Activated gamma-delta T cell treated with Interleukin-2 at 50 U/mL for 16 hours (primary cell): ENCODE results near the gene C14orf93.

Experiments
- DNase-seq: peaks from one replicate; pipeline ENCODE4 v3.0.0-alpha.2; 2020

Gene C14orf93

GRCh38 chr14:23044840-23045239 lies 34.9 kb upstream of the C14orf93 start:
- no peak for DNase-seq

GRCh38 chr14:23043754-23044153 lies 33.8 kb upstream of the C14orf93 start:
- no peak for DNase-seq

DNA sequence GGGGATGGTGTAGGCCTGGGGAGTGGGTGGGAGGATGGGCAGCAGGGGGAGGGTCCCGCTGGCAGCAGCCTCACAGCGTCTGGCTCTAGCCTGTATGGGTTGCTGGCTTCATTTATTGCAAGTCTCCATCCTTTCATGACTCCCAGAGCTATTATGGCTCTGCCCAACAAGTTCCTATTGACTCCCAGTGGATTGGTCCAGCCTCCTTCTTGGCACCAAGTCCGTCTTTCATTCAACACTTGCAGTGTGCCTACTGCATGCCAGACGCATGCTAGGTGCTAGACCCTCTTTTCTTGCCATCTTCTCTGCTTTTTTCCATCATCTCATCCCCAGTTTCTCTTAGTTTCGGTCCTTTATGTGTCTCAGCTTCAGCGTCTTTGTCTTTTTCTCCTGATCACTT lies 33.2 kb upstream of the C14orf93 start:
- DNase-seq = no peak

DNA sequence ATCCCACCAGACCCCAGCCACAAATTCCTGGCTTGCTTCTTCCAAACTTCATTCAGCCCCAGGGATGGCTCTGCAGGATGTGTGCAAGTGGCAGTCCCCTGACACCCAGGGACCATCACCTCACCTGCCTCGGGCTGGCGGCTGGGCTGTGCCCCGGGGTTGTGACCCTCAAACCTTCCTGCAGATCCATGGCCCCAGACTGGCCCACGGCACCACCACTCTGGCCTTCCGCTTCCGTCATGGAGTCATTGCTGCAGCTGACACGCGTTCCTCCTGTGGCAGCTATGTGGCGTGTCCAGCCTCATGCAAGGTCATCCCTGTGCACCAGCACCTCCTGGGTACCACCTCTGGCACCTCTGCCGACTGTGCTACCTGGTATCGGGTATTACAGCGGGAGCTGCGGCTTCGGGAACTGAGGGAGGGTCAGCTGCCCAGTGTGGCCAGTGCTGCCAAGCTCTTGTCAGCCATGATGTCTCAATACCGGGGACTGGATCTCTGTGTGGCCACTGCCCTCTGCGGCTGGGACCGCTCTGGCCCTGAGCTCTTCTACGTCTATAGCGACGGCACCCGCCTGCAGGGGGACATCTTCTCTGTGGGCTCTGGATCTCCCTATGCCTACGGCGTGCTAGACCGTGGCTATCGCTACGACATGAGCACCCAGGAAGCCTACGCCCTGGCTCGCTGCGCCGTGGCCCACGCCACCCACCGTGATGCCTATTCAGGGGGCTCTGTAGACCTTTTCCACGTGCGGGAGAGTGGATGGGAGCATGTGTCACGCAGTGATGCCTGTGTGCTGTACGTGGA lies 32.4 kb upstream of the C14orf93 start, which contains the start of gene PSMB11:
PSMB11 (plus strand) TSS at position 51 of the 804 bp plus-strand sequence; CDS start at position 65, 14 bp downstream.
- DNase-seq = no peak

GRCh38 chr14:23041729-23042128 lies 31.8 kb upstream of the C14orf93 start:
- DNase-seq = no peak

DNA sequence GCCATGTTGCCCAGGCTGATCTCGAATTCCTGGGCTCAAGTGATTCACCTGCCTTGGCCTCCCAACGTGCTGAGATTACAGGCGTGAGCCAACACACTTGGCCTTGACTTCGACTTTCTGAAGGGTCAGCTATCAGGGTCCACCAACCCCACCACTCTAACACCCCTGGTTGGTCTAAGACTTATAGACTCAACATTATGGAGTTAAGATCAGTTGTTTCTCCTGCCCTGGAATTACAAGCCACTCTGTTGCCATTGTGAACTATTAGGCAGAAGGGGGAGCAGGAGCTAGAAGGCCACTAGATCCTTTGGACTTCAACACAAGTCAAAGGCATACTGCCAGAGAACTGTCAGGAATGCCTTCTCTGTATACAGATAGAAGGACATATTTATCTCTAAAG lies 30.2 kb upstream of the C14orf93 start:
- no peak for DNase-seq

GRCh38 chr14:23035303-23036144 lies 25.6 kb upstream of the C14orf93 start:
- no peak for DNase-seq

DNA sequence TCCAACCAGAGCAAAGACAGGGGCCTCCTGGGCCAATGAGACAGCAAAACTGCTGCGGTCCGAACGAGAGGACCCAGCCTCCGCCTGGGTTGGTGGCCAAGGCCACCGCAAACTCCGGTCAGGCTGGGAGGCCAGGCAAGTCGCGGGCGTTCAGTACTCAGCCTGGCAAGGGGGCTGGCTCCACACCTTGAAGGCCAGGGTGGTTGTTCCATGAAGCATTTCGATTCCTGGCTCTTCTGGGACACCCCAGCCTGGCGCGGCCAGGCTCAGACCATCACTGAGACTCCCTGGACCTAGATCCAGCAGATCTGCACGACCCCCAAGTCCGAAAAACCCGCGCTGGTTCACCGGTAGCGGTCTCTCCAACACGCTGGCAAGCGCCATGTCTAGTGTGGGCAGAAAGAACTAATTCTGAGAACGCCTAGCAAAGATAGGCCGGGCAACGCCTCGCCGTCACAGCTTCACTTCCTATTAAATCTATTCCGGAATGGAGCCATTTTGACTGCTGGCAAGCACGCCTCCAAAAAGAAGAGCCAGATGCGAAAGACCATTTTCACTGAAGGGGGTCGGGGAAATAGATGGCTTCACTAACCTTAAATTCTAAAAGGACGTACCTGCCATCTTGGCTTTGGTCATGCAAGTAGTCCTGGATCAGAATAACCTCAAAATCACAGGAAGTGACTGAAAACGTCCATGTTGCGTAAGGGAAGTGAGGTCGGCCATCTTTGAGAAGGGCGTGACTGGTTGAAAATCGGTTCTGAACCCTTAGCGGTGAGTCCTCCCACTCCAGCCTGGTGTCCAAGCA lies 24.8 kb upstream of the C14orf93 start, which contains the start of gene PSMB5:
PSMB5 (minus strand) TSS at position 403 of the 805 bp plus-strand sequence; CDS start at position 384, 19 bp downstream.
- DNase-seq = peak; percentile 86

DNA sequence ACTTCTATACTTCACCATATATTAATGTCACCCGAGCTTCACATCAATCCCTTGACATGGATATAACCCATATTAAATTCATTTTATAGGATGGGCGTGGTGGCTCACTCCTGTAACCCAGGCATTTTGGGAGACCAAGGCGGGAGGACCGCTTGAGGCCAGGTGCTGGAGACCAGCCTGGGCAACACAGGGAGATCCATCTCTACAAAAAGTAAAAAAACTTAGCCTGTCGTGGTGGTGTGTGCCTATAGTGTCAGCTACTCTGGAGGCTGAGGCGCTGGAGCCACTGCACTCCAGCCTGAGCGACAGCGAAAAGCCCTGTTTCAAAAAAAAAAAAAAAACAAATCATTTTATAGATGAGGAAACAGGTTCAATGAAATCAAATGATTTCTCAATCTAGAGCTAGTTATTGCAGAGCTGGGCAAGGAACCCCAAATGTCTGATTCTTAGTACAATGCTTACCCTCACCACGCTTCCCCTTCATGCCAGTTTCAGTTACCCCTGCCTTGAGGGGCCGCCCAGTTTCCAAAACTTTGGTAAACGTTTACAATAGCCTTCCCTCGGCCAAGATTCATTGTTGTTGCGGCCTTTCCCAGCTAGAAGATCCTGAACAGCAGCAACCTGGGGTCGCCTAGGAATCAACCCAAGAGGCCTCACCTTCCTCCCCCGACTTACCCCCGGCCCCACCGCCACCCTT lies 24.0 kb upstream of the C14orf93 start:
- DNase-seq = no peak

DNA sequence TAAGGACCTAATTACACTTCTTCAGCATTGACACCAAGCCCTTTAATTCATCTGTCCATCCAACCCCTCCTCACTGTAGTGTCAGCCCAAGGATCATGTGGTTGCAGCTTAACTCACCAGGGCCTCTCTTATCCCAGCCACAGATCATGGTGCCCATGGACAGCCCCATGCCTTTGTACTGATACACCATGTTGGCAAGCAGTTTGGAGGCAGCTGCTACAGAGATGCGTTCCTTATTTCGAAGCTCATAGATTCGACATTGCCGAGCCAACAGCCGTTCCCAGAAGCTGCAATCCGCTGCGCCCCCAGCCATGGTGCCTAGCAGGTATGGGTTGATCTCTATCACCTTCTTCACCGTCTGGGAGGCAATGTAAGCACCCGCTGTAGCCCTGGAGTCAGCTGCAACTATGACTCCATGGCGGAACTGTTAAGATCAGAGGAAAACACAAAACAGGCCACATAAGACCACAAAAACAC lies 23.3 kb upstream of the C14orf93 start:
- DNase-seq = no peak

- no peak for DNase-seq
Observed at GRCh38 chr14:23030936-23031335, 21.0 kb upstream of the C14orf93 start.

DNA sequence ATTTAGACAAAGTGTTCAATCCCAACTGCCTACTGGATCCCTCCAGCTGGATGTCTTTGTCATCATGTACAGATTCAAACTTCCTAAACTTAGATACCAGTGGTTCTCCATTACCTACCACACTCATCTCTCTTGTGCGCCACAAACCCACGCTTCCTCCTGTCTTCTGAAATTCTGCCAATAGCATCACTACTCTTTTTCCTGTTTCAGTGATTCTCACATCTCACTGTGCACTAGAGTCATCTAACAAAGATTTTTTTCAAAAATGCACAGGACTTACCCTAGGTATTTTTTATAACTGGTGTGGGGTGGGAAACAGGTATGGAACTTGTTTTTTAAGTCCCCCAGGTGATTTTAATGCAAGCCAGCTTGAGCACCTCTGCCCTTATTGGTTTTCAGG lies 18.9 kb upstream of the C14orf93 start:
- DNase-seq = no peak

GRCh38 chr14:23025151-23025814 lies 15.3 kb upstream of the C14orf93 start:
- no peak for DNase-seq

- no peak for DNase-seq
Observed at GRCh38 chr14:23024612-23025075, 14.7 kb upstream of the C14orf93 start.

DNA sequence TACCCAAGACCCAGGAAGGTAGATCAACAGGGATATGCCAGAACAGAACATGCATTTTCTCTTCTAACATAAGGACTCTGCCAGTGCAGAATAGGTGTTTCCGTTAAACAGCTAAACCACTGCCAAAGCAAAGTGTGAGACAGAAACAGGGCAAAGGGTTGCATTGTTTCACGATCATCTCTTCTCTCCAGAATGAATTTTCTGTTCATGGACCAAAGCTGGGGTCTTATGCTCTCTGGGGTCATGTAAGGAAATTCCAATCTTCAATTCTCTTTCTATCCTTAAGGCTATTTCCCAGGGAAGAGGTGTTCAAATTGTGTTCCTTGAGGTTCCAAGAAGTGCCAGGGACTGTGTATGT lies 13.8 kb upstream of the C14orf93 start:
- no peak for DNase-seq

DNA sequence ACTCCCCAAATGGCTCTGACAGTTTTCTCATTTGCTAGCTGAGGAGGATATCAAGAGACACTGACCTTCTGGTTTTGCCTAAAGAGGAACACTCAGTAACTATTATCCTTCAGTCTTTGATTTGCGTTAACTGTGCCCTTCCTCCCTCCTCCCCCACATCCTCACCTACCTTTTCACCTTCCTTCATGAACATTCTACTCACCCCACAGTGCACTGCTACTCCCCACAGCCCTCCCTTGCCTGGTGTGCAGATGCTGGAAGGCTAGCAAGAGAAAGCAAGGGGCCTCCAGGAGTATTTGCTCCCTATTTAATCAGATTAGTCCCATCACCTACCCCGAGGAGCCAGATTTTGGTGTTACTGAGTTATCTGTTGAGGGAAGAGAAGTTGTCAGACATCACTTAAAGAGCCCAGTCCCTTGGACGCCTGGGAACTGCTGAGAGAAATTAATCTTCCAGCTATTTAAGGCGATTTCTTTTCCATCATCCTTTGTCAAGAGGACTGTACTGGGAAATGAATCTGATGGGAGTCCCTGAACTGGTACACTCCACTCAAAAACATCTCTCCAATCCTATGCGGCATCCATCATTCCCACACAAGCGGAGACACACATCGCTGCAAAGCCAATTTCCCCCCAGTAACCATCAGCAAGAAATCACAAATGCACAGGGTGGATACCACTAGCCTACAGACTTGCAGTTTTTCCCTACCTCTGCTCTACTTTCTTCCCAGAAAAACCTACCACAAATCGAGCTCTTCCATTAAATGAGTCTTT lies 13.3 kb upstream of the C14orf93 start:
- DNase-seq = no peak

DNA sequence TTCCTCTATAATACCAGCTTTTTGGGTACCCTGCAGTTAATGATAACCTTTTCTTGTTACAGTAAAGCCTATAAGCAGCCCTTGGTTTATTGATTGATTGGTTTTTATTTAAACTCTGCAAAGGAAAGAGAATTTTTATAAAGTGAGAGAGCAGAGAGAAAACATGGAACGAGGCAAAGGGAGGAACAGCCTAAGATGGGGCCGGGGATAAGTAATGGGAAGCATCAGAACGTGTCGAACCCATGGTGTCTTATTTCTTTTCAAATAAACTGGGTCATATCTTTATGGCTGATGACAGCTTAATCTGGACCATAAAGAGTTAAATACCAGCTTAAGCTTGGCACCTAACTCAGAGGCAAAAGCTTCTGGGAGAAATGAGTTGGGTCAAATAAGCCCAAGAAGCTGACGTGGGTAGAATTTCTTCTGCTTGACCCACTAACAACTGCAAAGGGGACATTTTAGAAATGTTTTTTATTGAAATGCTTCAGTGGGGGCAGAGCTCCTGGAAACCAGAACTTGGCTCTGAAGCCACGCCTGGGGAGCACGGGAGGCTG lies 12.0 kb upstream of the C14orf93 start:
- DNase-seq = no peak

GRCh38 chr14:23021434-23021833 lies 11.5 kb upstream of the C14orf93 start:
- DNase-seq = no peak

- no peak for DNase-seq
Observed at GRCh38 chr14:23020143-23021128, 10.5 kb upstream of the C14orf93 start.
